Nephron progenitor cell (in vitro differentiated cells): Measurements from ENCODE around the gene KCNMA1.

ENCODE experiments used
- DNase-seq: peaks from one replicate; pipeline ENCODE4 v3.0.0; 2021
- H3K27ac Mint-ChIP-seq: 2 replicates; pipeline ENCODE4 v1.8.0; 2021; ENCODE audit warnings: mild to moderate bottlenecking, moderate library complexity, mixed read lengths
- H3K27me3 Mint-ChIP-seq: 2 replicates; pipeline ENCODE4 v1.8.0; 2021; ENCODE audit warnings: mild to moderate bottlenecking, low read depth, mixed read lengths; ENCODE audit not compliant: poor library complexity
- H3K36me3 Mint-ChIP-seq: 2 replicates; pipeline ENCODE4 v1.8.0; 2021; ENCODE audit warnings: low read depth, mixed read lengths
- H3K4me1 Mint-ChIP-seq: 2 replicates; pipeline ENCODE4 v1.8.0; 2021; ENCODE audit warnings: mixed read lengths
- H3K4me3 Mint-ChIP-seq: 2 replicates; pipeline ENCODE4 v1.8.0; 2021; ENCODE audit warnings: mild to moderate bottlenecking, moderate library complexity, mixed read lengths
- H3K9me3 Mint-ChIP-seq: 2 replicates; pipeline ENCODE4 v1.8.0; 2021; ENCODE audit warnings: mild to moderate bottlenecking, moderate library complexity, mixed read lengths
- CTCF ChIP-seq: fragments of 200-600 bp; sonication (generic); IDR thresholded peaks from 2 replicates; pipeline ENCODE4 v1.5.0; 2021; ENCODE audit warnings: antibody characterized with exemption

KCNMA1 gene

GRCh38 chr10:77158666-77159065 lies 478.9 kb downstream of the KCNMA1 start:
- Mint-ChIP-seq H3K36me3 (no peaks in the 10 kb centered on the region), H3K27me3 (peaks cover 18% of the 10 kb centered on the region), H3K4me3 (no peak overlapping the region), H3K4me1 (peaks cover 13% of the 10 kb centered on the region), H3K9me3 (no peaks in the 10 kb centered on the region), H3K27ac (no peak overlapping the region)
- TF ChIP-seq CTCF = no peak
- DNase-seq = no peak

- no peak for DNase-seq
- no peak overlapping the region for H3K27ac Mint-ChIP-seq
- TF ChIP-seq CTCF = no peak
- peaks cover 18% of the 10 kb centered on the region for H3K27me3 Mint-ChIP-seq
- no peak overlapping the region for H3K4me3 Mint-ChIP-seq
- no peaks in the 10 kb centered on the region for H3K36me3 Mint-ChIP-seq
- H3K4me1 Mint-ChIP-seq = peaks cover 8% of the 10 kb centered on the region
- no peaks in the 10 kb centered on the region for H3K9me3 Mint-ChIP-seq
Observed at GRCh38 chr10:77157248-77158019, 480.2 kb downstream of the KCNMA1 start.

GRCh38 chr10:77156406-77156879 lies 481.2 kb downstream of the KCNMA1 start:
- no peak for TF ChIP-seq CTCF
- Mint-ChIP-seq H3K27ac (no peak overlapping the region), H3K4me1 (peaks cover 14% of the 10 kb centered on the region), H3K36me3 (no peaks in the 10 kb centered on the region), H3K4me3 (no peak overlapping the region), H3K27me3 (peaks cover 18% of the 10 kb centered on the region), H3K9me3 (no peaks in the 10 kb centered on the region)
- no peak for DNase-seq

GRCh38 chr10:77152256-77152655 lies 485.4 kb downstream of the KCNMA1 start:
- no peaks in the 10 kb centered on the region for H3K9me3 Mint-ChIP-seq
- no peak overlapping the region for H3K27ac Mint-ChIP-seq
- H3K4me1 Mint-ChIP-seq = peaks cover 11% of the 10 kb centered on the region
- H3K27me3 Mint-ChIP-seq = peaks cover 10% of the 10 kb centered on the region
- no peaks in the 10 kb centered on the region for H3K36me3 Mint-ChIP-seq
- no peak for TF ChIP-seq CTCF
- H3K4me3 Mint-ChIP-seq = no peak overlapping the region
- no peak for DNase-seq

GRCh38 chr10:77151408-77151807 lies 486.2 kb downstream of the KCNMA1 start:
- H3K4me1 Mint-ChIP-seq = peaks cover 18% of the 10 kb centered on the region
- peaks cover 11% of the 10 kb centered on the region for H3K27me3 Mint-ChIP-seq
- DNase-seq = no peak
- no peaks in the 10 kb centered on the region for H3K36me3 Mint-ChIP-seq
- no peak overlapping the region for H3K27ac Mint-ChIP-seq
- TF ChIP-seq CTCF = no peak
- H3K4me3 Mint-ChIP-seq = no peak overlapping the region
- no peaks in the 10 kb centered on the region for H3K9me3 Mint-ChIP-seq

GRCh38 chr10:77149706-77150105 lies 487.9 kb downstream of the KCNMA1 start:
- DNase-seq = no peak
- Mint-ChIP-seq H3K4me1 (peaks cover 18% of the 10 kb centered on the region), H3K36me3 (no peaks in the 10 kb centered on the region), H3K9me3 (no peaks in the 10 kb centered on the region), H3K4me3 (no peak overlapping the region), H3K27ac (no peak overlapping the region), H3K27me3 (peaks cover 18% of the 10 kb centered on the region)
- no peak for TF ChIP-seq CTCF
